Endothelial cell of umbilical vein (primary cell): ENCODE results near the gene GNAQ. TPM values are rescaled to one million over a fixed set of nuclear protein-coding genes. Genes with fewer than 3 reads are reported as not detected.
A peak's percentile ranks its signal among the peaks of the same experiment; 100 is the strongest.

Source experiments
- BruUV-seq: library from RNA; stranded (reverse); fragments of 400-500 nt; replicated peaks from 2 replicates; lab custom pipeline; 2021; lab: Mats Ljungman, UMichigan
- CTCF ChIA-PET: fragments of 300-600, 350-600 bp; sonication (Branson Sonifier 250); formaldehyde crosslinking; loops from one replicate; lab custom pipeline; 2021; ENCODE audit warnings: antibody characterized with exemption, inconsistent platforms; lab: Charles Lee
- POLR2A ChIA-PET: fragments of 300-600, 350-600 bp; sonication (Branson Sonifier 250); formaldehyde crosslinking; loops from one replicate; lab custom pipeline; 2021; ENCODE audit warnings: antibody characterized with exemption, inconsistent platforms; lab: Charles Lee
- DNase-seq: peaks from one replicate; pipeline ENCODE4 v3.0.0-alpha.2; 2011; ENCODE audit warnings: low read depth, low spot score
- FAIRE-seq: peaks from 2 replicates; lab custom pipeline; 2011; peaks lifted over from hg19 to GRCh38; lab: Jason Lieb, UNC
- H2AFZ ChIP-seq: 2 replicates; pipeline ENCODE4 v1.6.0; 2012; ENCODE audit warnings: low read depth, low read length, control low read depth, inconsistent platforms
- H3K27ac ChIP-seq: 2 replicates; pipeline ENCODE4 v1.5.1; 2011; ENCODE audit warnings: low read depth, mild to moderate bottlenecking, control low read depth, low read length, moderate library complexity; ENCODE audit not compliant: insufficient read depth
- H3K27me3 ChIP-seq, 2 experiments: 2 replicates each; pipeline versions ENCODE4 v1.6.0 to v1.6.1; 2011; ENCODE audit warnings: low read length in 2 of 2, mixed read lengths in 1 of 2; ENCODE audit not compliant: control insufficient read depth in 2 of 2, insufficient read depth in 2 of 2
- H3K36me3 ChIP-seq, 2 experiments: 2 replicates in 1 of 2; 3 replicates in 1 of 2; pipeline ENCODE4 v1.5.1; 2011; ENCODE audit warnings: low read length in 2 of 2, mild to moderate bottlenecking in 1 of 2, moderate library complexity in 1 of 2; ENCODE audit not compliant: control insufficient read depth in 2 of 2, insufficient read depth in 2 of 2; ENCODE audit errors: extremely low read depth in 1 of 2
- H3K4me1 ChIP-seq: 3 replicates; pipeline ENCODE4 v1.5.1; 2011; ENCODE audit warnings: mild to moderate bottlenecking, low read length; ENCODE audit not compliant: control insufficient read depth, insufficient read depth; ENCODE audit errors: extremely low read depth
- H3K4me2 ChIP-seq: 2 replicates; pipeline ENCODE4 v1.6.1; 2011; ENCODE audit warnings: low read length, control low read depth, mixed read lengths; ENCODE audit not compliant: insufficient read depth
- H3K4me3 ChIP-seq, 3 experiments: fragments of 200-600 bp in 1 of 3; sonication (generic), shearing (Covaris generic) in 1 of 3; replicated peaks in 1 of 3; 2 replicates each; pipeline ENCODE4 v1.5.1; 2011 to 2016; ENCODE audit warnings: control low read depth in 3 of 3, low read length in 3 of 3, mild to moderate bottlenecking in 2 of 3, inconsistent platforms in 1 of 3, low read depth in 1 of 3, moderate library complexity in 1 of 3; ENCODE audit not compliant: insufficient read depth in 1 of 3
- H3K79me2 ChIP-seq: 2 replicates; pipeline ENCODE4 v1.6.0; 2012; ENCODE audit warnings: low read length, inconsistent platforms; ENCODE audit not compliant: control insufficient read depth, insufficient read depth
- H3K9ac ChIP-seq: replicated peaks from 2 replicates; pipeline ENCODE3; 2011; ENCODE audit warnings: low read length, control low read depth; ENCODE audit not compliant: insufficient read depth; ENCODE audit errors: extremely low read depth
- H3K9me1 ChIP-seq: replicated peaks from 3 replicates; pipeline ENCODE4 v1.6.0; 2011; ENCODE audit warnings: mild to moderate bottlenecking, low read length; ENCODE audit not compliant: control insufficient read depth, insufficient read depth; ENCODE audit errors: extremely low read depth
- H3K9me3 ChIP-seq: replicated peaks from 2 replicates; pipeline ENCODE4 v1.5.1; 2012; ENCODE audit warnings: low read length, inconsistent platforms; ENCODE audit not compliant: control insufficient read depth, insufficient read depth
- H4K20me1 ChIP-seq: replicated peaks from 2 replicates; pipeline ENCODE3; 2011; ENCODE audit warnings: mild to moderate bottlenecking, low read length; ENCODE audit not compliant: control insufficient read depth, insufficient read depth; ENCODE audit errors: extremely low read depth
- CTCF ChIP-seq, 2 donors: IDR thresholded peaks; 1 replicate in 1 of 2; 2 replicates in 1 of 2; pipeline ENCODE4 v1.5.1; 2011; ENCODE audit warnings: low read length in 2 of 2, mild to moderate bottlenecking in 2 of 2, moderate library complexity in 2 of 2, control low read depth in 1 of 2, inconsistent platforms in 1 of 2, low read depth in 1 of 2; ENCODE audit not compliant: insufficient read depth in 1 of 2; ENCODE audit errors: extremely low read depth in 1 of 2
- EZH2 ChIP-seq: IDR thresholded peaks from 2 replicates; pipeline ENCODE4 v1.6.1; 2012; ENCODE audit warnings: borderline replicate concordance, low read depth, mild to moderate bottlenecking, moderate library complexity, low read length, inconsistent platforms; ENCODE audit not compliant: severe bottlenecking
- FOS ChIP-seq: IDR thresholded peaks from 2 replicates; pipeline ENCODE4 v1.6.1; 2011; ENCODE audit warnings: mild to moderate bottlenecking, low read length, moderate library complexity, borderline replicate concordance; ENCODE audit not compliant: insufficient read depth
- GATA2 ChIP-seq: IDR thresholded peaks from 2 replicates; pipeline ENCODE4 v1.7.0; 2011; ENCODE audit warnings: low read depth, mild to moderate bottlenecking, moderate library complexity, mixed read lengths, low read length; ENCODE audit not compliant: insufficient read length, insufficient read depth
- JUN ChIP-seq: IDR thresholded peaks from 2 replicates; pipeline ENCODE4 v1.6.1; 2011; ENCODE audit warnings: borderline replicate concordance, low read depth; ENCODE audit not compliant: insufficient read length, insufficient read depth
- MAX ChIP-seq: IDR thresholded peaks from 2 replicates; pipeline ENCODE4 v1.6.1; 2011; ENCODE audit not compliant: insufficient read depth, insufficient read length
- MYC ChIP-seq: IDR thresholded peaks from one replicate; pipeline ENCODE4 v1.6.1; 2011; ENCODE audit warnings: mild to moderate bottlenecking, low read depth, low read length
- POLR2A ChIP-seq: IDR thresholded peaks from 2 replicates; pipeline ENCODE4 v1.6.1; 2012; ENCODE audit warnings: low read depth, mild to moderate bottlenecking, control low read depth, low read length
- POLR2AphosphoS5 ChIP-seq: IDR thresholded peaks from 2 replicates; pipeline ENCODE4 v1.6.1; 2012; ENCODE audit warnings: low read depth, mild to moderate bottlenecking, control low read depth, low read length, moderate library complexity; ENCODE audit not compliant: insufficient read depth
- dilution Hi-C: fragments of 300-500 bp; cut with MboI; formaldehyde crosslinking; loops from one replicate; pipeline ENCODE4 v1.15.0; 2019; ENCODE audit warnings: low sequenced_read_pairs; ENCODE audit not compliant: extremely low pct_ligation_motif_present
- intact Hi-C: fragments of 100-400 bp; cut with micrococcal nuclease; formaldehyde crosslinking; loops from one replicate; pipeline ENCODE4 v1.10.0; 2022
- polyA plus RNA-seq, 4 experiments: library from polyadenylated mRNA; depleted of rRNA in 3 of 4; stranded (reverse) in 3 of 4; unstranded in 1 of 4; fragments of >200 nt; gene quantifications; 2 replicates each; pipeline versions ENCODE4 v1.2.1 to v1.2.3, GENCODE V29; 2011 to 2012; ENCODE audit warnings: missing spikeins in 1 of 4
- total RNA-seq: library from RNA; stranded (reverse); gene quantifications from 2 replicates; pipeline ENCODE4 v1.2.3, GENCODE V29; 2021

GNAQ gene
- total and polyA plus RNA-seq, 2 donors (not counting 3 experiments of a cell fraction or from before 2014, with no cell fraction given), result 26.1 to 67.3 TPM

- Histone ChIP-seq H3K4me2 (peak overlapping the region; percentile 3), H3K9ac (no peak overlapping the region), H3K4me3 (no peak overlapping the region), H3K36me3 (no peaks in the 10 kb centered on the region), H4K20me1 (no peaks in the 10 kb centered on the region), H3K27ac (peak overlapping the region; percentile 11), H3K27me3 (no peaks in the 10 kb centered on the region), H3K9me1 (no peaks in the 10 kb centered on the region), H3K4me1 (peaks cover 12% of the 10 kb centered on the region), H3K9me3 (no peaks in the 10 kb centered on the region), H3K79me2 (no peaks in the 10 kb centered on the region), H2AFZ (no peak overlapping the region)
- intact Hi-C loops (loop anchor here (5.0 kb wide), 1 partner anchor 272 kb away; no protein-coding TSS in a partner anchor), dilution Hi-C loops (no loop called here)
- TF ChIP-seq CTCF (IDR thresholded peaks at IDR 0.05; ENCODE audit: extremely low read depth in 1 of 2, insufficient read depth in 1 of 2, low read depth in 1 of 2, low read length in 2 of 2) (peak; percentile 35 to 46), MAX (no peak)
- no TSS peak for BruUV-seq
- POLR2A ChIA-PET, result no interaction called here
- CTCF ChIA-PET, result interaction anchor here (0.6 to 2.7 kb wide), 11 partner anchors 12 to 367 kb away, joined by 3 to 17 read pairs (median 3); no protein-coding TSS in a partner anchor
- DNase-seq (peak; percentile 58), FAIRE-seq (peak; percentile 48)
Measured at GRCh38 chr9:77764894-77765780, 266.5 kb downstream of the GNAQ start.

DNA sequence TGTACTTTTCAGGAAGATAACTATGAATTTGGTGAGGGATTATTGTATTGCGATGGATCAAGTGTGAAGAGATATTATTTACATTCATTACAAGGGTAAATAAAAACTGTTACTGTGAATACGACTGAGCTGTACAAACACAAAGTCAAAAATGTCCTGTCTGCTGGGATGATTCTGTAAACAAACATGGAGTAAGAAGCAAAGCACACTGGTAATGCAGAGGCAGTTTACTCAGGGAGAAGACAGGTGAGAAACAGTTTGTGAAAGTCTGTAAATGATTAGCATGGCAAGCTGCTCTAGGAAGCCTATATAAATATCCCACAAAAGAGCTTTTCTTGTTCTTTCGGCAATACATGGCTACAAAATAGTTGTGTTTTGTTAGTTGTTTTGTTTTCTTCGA is 268.0 kb downstream of the GNAQ start:
- H3K4me1 ChIP-seq, result peaks cover 5% of the 10 kb centered on the region
- DNase-seq (no peak), FAIRE-seq (no peak)
- no peak overlapping the region for H3K27ac ChIP-seq
- H3K4me2 ChIP-seq, result no peak overlapping the region
- no peak overlapping the region for H2AFZ ChIP-seq
- H3K27me3 ChIP-seq, result no peaks in the 10 kb centered on the region
- no peaks in the 10 kb centered on the region for H3K36me3 ChIP-seq
- no peaks in the 10 kb centered on the region for H3K9me1 ChIP-seq
- CTCF ChIA-PET, result interaction anchor here (0.9 to 2.6 kb wide), 5 partner anchors 83 to 359 kb away, joined by 3 to 11 read pairs (median 3); no protein-coding TSS in a partner anchor
- no TSS peak for BruUV-seq
- intact Hi-C loops (no loop called here), dilution Hi-C loops (no loop called here)
- no peak overlapping the region for H3K4me3 ChIP-seq
- no peaks in the 10 kb centered on the region for H3K9me3 ChIP-seq
- no peaks in the 10 kb centered on the region for H3K79me2 ChIP-seq
- no peaks in the 10 kb centered on the region for H4K20me1 ChIP-seq
- TF ChIP-seq FOS (no peak), JUN (no peak), MAX (no peak), GATA2 (no peak), MYC (no peak), POLR2AphosphoS5 (no peak), EZH2 (no peak), POLR2A (no peak), CTCF (IDR thresholded peaks at IDR 0.05; ENCODE audit: extremely low read depth in 1 of 2, insufficient read depth in 1 of 2, low read depth in 1 of 2, low read length in 2 of 2) (no peak)
- POLR2A ChIA-PET, result no interaction called here
- no peak overlapping the region for H3K9ac ChIP-seq
